K562 (cell line): ENCODE data around the gene KLHL22. TPM values are rescaled to one million over a fixed set of nuclear protein-coding genes. Genes with fewer than 3 reads are reported as not detected.
A peak's percentile ranks its signal among the peaks of the same experiment; 100 is the strongest.

Experiments used
- DIDO1 ChIP-seq: fragments of 450-650 bp; IDR thresholded peaks from 2 replicates; pipeline ENCODE4 v1.6.1; 2016; ENCODE audit warnings: low read depth, missing biosample characterization, missing genetic modification characterization
- ETS2 ChIP-seq: IDR thresholded peaks from 2 replicates; pipeline ENCODE4 v1.6.1; 2016; ENCODE audit warnings: borderline replicate concordance, missing genetic modification characterization, mild to moderate bottlenecking, moderate library complexity, missing compliant biosample characterization; ENCODE audit not compliant: poor library complexity, severe bottlenecking
- GTF2F1 ChIP-seq: IDR thresholded peaks from 2 replicates; pipeline ENCODE4 v1.6.1; 2011; ENCODE audit warnings: low read depth, low read length, improper control_type of control experiment
- LARP7 ChIP-seq: fragments of 450-650 bp; IDR thresholded peaks from 2 replicates; pipeline ENCODE4 v1.6.1; 2016
- PHF21A ChIP-seq: fragments of 450-650 bp; IDR thresholded peaks from 2 replicates; pipeline ENCODE4 v1.6.1; 2017; ENCODE audit warnings: low read depth, borderline replicate concordance
- SAP30 ChIP-seq: fragments of 200-600 bp; sonication (generic); IDR thresholded peaks from 2 replicates; pipeline ENCODE4 v1.6.1; 2012; ENCODE audit warnings: borderline replicate concordance, low read depth, mild to moderate bottlenecking, moderate library complexity, low read length, control low read depth, inconsistent platforms; ENCODE audit not compliant: insufficient read depth, poor library complexity, severe bottlenecking
- SETDB1 ChIP-seq: IDR thresholded peaks from one replicate; pipeline ENCODE4 v1.6.1; 2012; ENCODE audit warnings: low read length, control low read depth, inconsistent platforms
- polyA plus RNA-seq, 8 experiments: library from polyadenylated mRNA; depleted of rRNA in 4 of 8; stranded (reverse) in 5 of 8; unstranded in 3 of 8; fragments of >200 nt; fragmentation: Nextera tagmentation in 2 of 8; fragmentation: Illumina TruSeq in 1 of 8; extraction: Ambion mirVana in 2 of 8; extraction: Trizol in 1 of 8; gene quantifications; 2 replicates each; pipeline versions ENCODE4 v1.2.1 to v1.2.3, GENCODE V29; 2011 to 2014; ENCODE audit warnings: inconsistent platforms in 1 of 8, missing spikeins in 1 of 8
- total RNA-seq, 7 experiments: library from RNA; depleted of rRNA in 6 of 7; stranded (reverse); fragments of >200 nt in 6 of 7; fragmentation: Illumina TruSeq in 2 of 7; extraction: Trizol in 2 of 7; gene quantifications; 2 replicates each; pipeline versions ENCODE4 v1.2.1 to v1.2.3, GENCODE V29; 2011 to 2021; ENCODE audit warnings: low replicate concordance in 1 of 7
- TF ChIP-seq, protein P1 (sequence below): fragments of 450-650 bp; IDR thresholded peaks from 2 replicates; pipeline ENCODE4 v1.6.1; 2016; ENCODE audit warnings: mild to moderate bottlenecking, moderate library complexity
- TF ChIP-seq, protein P2 (sequence below): fragments of 450-650 bp; IDR thresholded peaks from 2 replicates; pipeline ENCODE4 v1.6.1; 2017; ENCODE audit warnings: antibody characterized with exemption, mild to moderate bottlenecking
- TF ChIP-seq, protein P3 (sequence below): IDR thresholded peaks from 2 replicates; pipeline ENCODE4 v1.6.1; 2012; ENCODE audit warnings: low read depth, low read length, improper control_type of control experiment, borderline replicate concordance

KLHL22 gene
- total and polyA plus RNA-seq, 9 of the 15 experiments (the other 6 are each of a cell fraction or from before 2014, with no cell fraction given) = 1.3 to 25.6 (median 15.2) TPM

DNA sequence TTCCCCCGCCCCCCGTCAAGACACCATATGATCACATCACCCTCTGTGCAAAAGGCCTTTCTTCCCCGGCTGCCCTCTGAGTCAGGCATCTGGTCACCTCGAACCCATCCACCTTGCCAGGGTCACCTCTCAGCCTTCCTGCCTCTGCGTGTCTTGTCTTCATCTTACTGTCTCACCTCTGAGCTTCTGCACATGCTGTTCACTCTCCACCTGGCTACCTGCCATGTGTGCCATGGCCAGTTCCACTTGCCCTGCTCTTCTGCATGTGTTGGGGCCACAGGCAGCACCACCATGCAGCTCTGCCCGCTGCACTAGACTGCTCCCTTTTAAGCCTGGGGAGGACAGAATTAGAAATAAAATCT, 91.8 kb downstream of the KLHL22 start (continued):
- TF ChIP-seq, protein P1, sequence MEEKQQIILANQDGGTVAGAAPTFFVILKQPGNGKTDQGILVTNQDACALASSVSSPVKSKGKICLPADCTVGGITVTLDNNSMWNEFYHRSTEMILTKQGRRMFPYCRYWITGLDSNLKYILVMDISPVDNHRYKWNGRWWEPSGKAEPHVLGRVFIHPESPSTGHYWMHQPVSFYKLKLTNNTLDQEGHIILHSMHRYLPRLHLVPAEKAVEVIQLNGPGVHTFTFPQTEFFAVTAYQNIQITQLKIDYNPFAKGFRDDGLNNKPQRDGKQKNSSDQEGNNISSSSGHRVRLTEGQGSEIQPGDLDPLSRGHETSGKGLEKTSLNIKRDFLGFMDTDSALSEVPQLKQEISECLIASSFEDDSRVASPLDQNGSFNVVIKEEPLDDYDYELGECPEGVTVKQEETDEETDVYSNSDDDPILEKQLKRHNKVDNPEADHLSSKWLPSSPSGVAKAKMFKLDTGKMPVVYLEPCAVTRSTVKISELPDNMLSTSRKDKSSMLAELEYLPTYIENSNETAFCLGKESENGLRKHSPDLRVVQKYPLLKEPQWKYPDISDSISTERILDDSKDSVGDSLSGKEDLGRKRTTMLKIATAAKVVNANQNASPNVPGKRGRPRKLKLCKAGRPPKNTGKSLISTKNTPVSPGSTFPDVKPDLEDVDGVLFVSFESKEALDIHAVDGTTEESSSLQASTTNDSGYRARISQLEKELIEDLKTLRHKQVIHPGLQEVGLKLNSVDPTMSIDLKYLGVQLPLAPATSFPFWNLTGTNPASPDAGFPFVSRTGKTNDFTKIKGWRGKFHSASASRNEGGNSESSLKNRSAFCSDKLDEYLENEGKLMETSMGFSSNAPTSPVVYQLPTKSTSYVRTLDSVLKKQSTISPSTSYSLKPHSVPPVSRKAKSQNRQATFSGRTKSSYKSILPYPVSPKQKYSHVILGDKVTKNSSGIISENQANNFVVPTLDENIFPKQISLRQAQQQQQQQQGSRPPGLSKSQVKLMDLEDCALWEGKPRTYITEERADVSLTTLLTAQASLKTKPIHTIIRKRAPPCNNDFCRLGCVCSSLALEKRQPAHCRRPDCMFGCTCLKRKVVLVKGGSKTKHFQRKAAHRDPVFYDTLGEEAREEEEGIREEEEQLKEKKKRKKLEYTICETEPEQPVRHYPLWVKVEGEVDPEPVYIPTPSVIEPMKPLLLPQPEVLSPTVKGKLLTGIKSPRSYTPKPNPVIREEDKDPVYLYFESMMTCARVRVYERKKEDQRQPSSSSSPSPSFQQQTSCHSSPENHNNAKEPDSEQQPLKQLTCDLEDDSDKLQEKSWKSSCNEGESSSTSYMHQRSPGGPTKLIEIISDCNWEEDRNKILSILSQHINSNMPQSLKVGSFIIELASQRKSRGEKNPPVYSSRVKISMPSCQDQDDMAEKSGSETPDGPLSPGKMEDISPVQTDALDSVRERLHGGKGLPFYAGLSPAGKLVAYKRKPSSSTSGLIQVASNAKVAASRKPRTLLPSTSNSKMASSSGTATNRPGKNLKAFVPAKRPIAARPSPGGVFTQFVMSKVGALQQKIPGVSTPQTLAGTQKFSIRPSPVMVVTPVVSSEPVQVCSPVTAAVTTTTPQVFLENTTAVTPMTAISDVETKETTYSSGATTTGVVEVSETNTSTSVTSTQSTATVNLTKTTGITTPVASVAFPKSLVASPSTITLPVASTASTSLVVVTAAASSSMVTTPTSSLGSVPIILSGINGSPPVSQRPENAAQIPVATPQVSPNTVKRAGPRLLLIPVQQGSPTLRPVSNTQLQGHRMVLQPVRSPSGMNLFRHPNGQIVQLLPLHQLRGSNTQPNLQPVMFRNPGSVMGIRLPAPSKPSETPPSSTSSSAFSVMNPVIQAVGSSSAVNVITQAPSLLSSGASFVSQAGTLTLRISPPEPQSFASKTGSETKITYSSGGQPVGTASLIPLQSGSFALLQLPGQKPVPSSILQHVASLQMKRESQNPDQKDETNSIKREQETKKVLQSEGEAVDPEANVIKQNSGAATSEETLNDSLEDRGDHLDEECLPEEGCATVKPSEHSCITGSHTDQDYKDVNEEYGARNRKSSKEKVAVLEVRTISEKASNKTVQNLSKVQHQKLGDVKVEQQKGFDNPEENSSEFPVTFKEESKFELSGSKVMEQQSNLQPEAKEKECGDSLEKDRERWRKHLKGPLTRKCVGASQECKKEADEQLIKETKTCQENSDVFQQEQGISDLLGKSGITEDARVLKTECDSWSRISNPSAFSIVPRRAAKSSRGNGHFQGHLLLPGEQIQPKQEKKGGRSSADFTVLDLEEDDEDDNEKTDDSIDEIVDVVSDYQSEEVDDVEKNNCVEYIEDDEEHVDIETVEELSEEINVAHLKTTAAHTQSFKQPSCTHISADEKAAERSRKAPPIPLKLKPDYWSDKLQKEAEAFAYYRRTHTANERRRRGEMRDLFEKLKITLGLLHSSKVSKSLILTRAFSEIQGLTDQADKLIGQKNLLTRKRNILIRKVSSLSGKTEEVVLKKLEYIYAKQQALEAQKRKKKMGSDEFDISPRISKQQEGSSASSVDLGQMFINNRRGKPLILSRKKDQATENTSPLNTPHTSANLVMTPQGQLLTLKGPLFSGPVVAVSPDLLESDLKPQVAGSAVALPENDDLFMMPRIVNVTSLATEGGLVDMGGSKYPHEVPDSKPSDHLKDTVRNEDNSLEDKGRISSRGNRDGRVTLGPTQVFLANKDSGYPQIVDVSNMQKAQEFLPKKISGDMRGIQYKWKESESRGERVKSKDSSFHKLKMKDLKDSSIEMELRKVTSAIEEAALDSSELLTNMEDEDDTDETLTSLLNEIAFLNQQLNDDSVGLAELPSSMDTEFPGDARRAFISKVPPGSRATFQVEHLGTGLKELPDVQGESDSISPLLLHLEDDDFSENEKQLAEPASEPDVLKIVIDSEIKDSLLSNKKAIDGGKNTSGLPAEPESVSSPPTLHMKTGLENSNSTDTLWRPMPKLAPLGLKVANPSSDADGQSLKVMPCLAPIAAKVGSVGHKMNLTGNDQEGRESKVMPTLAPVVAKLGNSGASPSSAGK = no peak
- TF ChIP-seq, protein P2, sequence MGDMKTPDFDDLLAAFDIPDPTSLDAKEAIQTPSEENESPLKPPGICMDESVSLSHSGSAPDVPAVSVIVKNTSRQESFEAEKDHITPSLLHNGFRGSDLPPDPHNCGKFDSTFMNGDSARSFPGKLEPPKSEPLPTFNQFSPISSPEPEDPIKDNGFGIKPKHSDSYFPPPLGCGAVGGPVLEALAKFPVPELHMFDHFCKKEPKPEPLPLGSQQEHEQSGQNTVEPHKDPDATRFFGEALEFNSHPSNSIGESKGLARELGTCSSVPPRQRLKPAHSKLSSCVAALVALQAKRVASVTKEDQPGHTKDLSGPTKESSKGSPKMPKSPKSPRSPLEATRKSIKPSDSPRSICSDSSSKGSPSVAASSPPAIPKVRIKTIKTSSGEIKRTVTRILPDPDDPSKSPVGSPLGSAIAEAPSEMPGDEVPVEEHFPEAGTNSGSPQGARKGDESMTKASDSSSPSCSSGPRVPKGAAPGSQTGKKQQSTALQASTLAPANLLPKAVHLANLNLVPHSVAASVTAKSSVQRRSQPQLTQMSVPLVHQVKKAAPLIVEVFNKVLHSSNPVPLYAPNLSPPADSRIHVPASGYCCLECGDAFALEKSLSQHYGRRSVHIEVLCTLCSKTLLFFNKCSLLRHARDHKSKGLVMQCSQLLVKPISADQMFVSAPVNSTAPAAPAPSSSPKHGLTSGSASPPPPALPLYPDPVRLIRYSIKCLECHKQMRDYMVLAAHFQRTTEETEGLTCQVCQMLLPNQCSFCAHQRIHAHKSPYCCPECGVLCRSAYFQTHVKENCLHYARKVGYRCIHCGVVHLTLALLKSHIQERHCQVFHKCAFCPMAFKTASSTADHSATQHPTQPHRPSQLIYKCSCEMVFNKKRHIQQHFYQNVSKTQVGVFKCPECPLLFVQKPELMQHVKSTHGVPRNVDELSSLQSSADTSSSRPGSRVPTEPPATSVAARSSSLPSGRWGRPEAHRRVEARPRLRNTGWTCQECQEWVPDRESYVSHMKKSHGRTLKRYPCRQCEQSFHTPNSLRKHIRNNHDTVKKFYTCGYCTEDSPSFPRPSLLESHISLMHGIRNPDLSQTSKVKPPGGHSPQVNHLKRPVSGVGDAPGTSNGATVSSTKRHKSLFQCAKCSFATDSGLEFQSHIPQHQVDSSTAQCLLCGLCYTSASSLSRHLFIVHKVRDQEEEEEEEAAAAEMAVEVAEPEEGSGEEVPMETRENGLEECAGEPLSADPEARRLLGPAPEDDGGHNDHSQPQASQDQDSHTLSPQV = no peak
- TF ChIP-seq SETDB1 (peak; percentile 23), LARP7 (no peak), ETS2 (tag) (no peak), DIDO1 (tag) (no peak), PHF21A (no peak), GTF2F1 (no peak), SAP30 (no peak)
- TF ChIP-seq, protein P3, sequence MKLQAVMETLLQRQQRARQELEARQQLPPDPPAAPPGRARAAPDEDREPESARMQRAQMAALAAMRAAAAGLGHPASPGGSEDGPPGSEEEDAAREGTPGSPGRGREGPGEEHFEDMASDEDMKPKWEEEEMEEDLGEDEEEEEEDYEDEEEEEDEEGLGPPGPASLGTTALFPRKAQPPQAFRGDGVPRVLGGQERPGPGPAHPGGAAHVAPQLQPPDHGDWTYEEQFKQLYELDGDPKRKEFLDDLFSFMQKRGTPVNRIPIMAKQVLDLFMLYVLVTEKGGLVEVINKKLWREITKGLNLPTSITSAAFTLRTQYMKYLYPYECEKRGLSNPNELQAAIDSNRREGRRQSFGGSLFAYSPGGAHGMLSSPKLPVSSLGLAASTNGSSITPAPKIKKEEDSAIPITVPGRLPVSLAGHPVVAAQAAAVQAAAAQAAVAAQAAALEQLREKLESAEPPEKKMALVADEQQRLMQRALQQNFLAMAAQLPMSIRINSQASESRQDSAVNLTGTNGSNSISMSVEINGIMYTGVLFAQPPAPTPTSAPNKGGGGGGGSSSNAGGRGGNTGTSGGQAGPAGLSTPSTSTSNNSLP = no peak
